ENCODE data around the gene TRIM2.

The TRIM2 gene

GRCh38 chr4:153210727-153211126 lies 6.5 kb downstream of the TRIM2 start:
- H2BK12ac ChIP-seq (ENCODE audit: low read length), result no peak overlapping the region
- no peak overlapping the region for H4K12ac ChIP-seq (ENCODE audit: low read depth, low read length)
- H2BK120ac ChIP-seq (ENCODE audit: insufficient read depth, low read length, poor library complexity), result no peak overlapping the region
- peaks cover 2 to 4% of the 10 kb centered on the region in 2 experiments for H3K4me1 ChIP-seq (ENCODE audit: control insufficient read depth in 1 of 2, insufficient read depth in 2 of 2, low read length in 2 of 2)
- no peak overlapping the region for H3K4me3 ChIP-seq (ENCODE audit: low read depth, low read length)
- no peak overlapping the region for H2AFZ ChIP-seq (ENCODE audit: insufficient read depth, low read length, poor library complexity)
- no peak overlapping the region for H3K9ac ChIP-seq (ENCODE audit: low read length)
- DNase-seq, result no peak
- no peaks in the 10 kb centered on the region for H3K79me1 ChIP-seq (ENCODE audit: low read length)
- H2BK5ac ChIP-seq (ENCODE audit: low read depth, low read length, poor library complexity), result no peak overlapping the region
- no peak overlapping the region for H3K27ac ChIP-seq (ENCODE audit: low read depth, low read length)
- no peaks in the 10 kb centered on the region for H3K36me3 ChIP-seq (ENCODE audit: control insufficient read depth in 1 of 2, insufficient read depth in 2 of 2, low read length in 2 of 2)
- H3K4ac ChIP-seq (ENCODE audit: low read depth, low read length), result no peak overlapping the region
- H4K91ac ChIP-seq (ENCODE audit: low read depth, low read length), result no peak overlapping the region
- H3K79me2 ChIP-seq (ENCODE audit: control insufficient read depth, insufficient read depth, low read length, poor library complexity), result no peaks in the 10 kb centered on the region
- no peak overlapping the region for H2AK5ac ChIP-seq (ENCODE audit: low read length)
- no CpG with 5 or more reads among the region's 1 CpG for WGBS (ENCODE audit: extremely low coverage, insufficient coverage, insufficient read length)
- H4K8ac ChIP-seq (ENCODE audit: low read depth, low read length), result no peak overlapping the region
- no peak overlapping the region for H3K14ac ChIP-seq (ENCODE audit: low read length)
- H3K9me3 ChIP-seq (ENCODE audit: insufficient read depth, low read depth, low read length), result no peaks in the 10 kb centered on the region
- H3K27me3 ChIP-seq (ENCODE audit: insufficient read depth, low read length), result no peaks in the 10 kb centered on the region
- no peak overlapping the region for H3K4me2 ChIP-seq (ENCODE audit: low read length)
- H3K18ac ChIP-seq (ENCODE audit: low read length), result no peak overlapping the region
- no peak overlapping the region for H3K23ac ChIP-seq (ENCODE audit: low read length)

GRCh38 chr4:153211986-153212728 lies 7.9 kb downstream of the TRIM2 start:
- H2BK12ac ChIP-seq (ENCODE audit: low read length), result no peak overlapping the region
- no peak overlapping the region for H3K4me3 ChIP-seq (ENCODE audit: low read depth, low read length)
- no peak overlapping the region for H2BK120ac ChIP-seq (ENCODE audit: insufficient read depth, low read length, poor library complexity)
- DNase-seq, result no peak
- H4K12ac ChIP-seq (ENCODE audit: low read depth, low read length), result no peak overlapping the region
- H3K79me1 ChIP-seq (ENCODE audit: low read length), result no peaks in the 10 kb centered on the region
- no peak overlapping the region for H4K8ac ChIP-seq (ENCODE audit: low read depth, low read length)
- H3K27me3 ChIP-seq (ENCODE audit: insufficient read depth, low read length), result no peaks in the 10 kb centered on the region
- no peaks in the 10 kb centered on the region for H3K79me2 ChIP-seq (ENCODE audit: control insufficient read depth, insufficient read depth, low read length, poor library complexity)
- no peak overlapping the region for H2AK5ac ChIP-seq (ENCODE audit: low read length)
- H2AFZ ChIP-seq (ENCODE audit: insufficient read depth, low read length, poor library complexity), result no peak overlapping the region
- no peak overlapping the region for H3K9ac ChIP-seq (ENCODE audit: low read length)
- H3K4ac ChIP-seq (ENCODE audit: low read depth, low read length), result no peak overlapping the region
- no peak overlapping the region for H3K14ac ChIP-seq (ENCODE audit: low read length)
- no peak overlapping the region for H3K4me2 ChIP-seq (ENCODE audit: low read length)
- WGBS (ENCODE audit: extremely low coverage, insufficient coverage, insufficient read length), result no CpG with 5 or more reads among the region's 5 CpGs
- no peak overlapping the region for H3K18ac ChIP-seq (ENCODE audit: low read length)
- no peaks in the 10 kb centered on the region for H3K36me3 ChIP-seq (ENCODE audit: control insufficient read depth in 1 of 2, insufficient read depth in 2 of 2, low read length in 2 of 2)
- H3K9me3 ChIP-seq (ENCODE audit: insufficient read depth, low read depth, low read length), result no peaks in the 10 kb centered on the region
- no peak overlapping the region for H4K91ac ChIP-seq (ENCODE audit: low read depth, low read length)
- H3K4me1 ChIP-seq (ENCODE audit: control insufficient read depth in 1 of 2, insufficient read depth in 2 of 2, low read length in 2 of 2), result no peaks in the 10 kb centered on the region
- no peak overlapping the region for H2BK5ac ChIP-seq (ENCODE audit: low read depth, low read length, poor library complexity)
- no peak overlapping the region for H3K27ac ChIP-seq (ENCODE audit: low read depth, low read length)
- H3K23ac ChIP-seq (ENCODE audit: low read length), result no peak overlapping the region

GRCh38 chr4:153212736-153213135 lies 8.5 kb downstream of the TRIM2 start:
- no peak overlapping the region for H3K4me2 ChIP-seq (ENCODE audit: low read length)
- H2AK5ac ChIP-seq (ENCODE audit: low read length), result no peak overlapping the region
- no peak overlapping the region for H3K9ac ChIP-seq (ENCODE audit: low read length)
- no peak overlapping the region for H4K12ac ChIP-seq (ENCODE audit: low read depth, low read length)
- H2BK120ac ChIP-seq (ENCODE audit: insufficient read depth, low read length, poor library complexity), result no peak overlapping the region
- H3K4ac ChIP-seq (ENCODE audit: low read depth, low read length), result no peak overlapping the region
- no peak overlapping the region for H3K27ac ChIP-seq (ENCODE audit: low read depth, low read length)
- no peak overlapping the region for H4K8ac ChIP-seq (ENCODE audit: low read depth, low read length)
- no peak overlapping the region for H2BK12ac ChIP-seq (ENCODE audit: low read length)
- whole genome bisulfite sequencing (ENCODE audit: extremely low coverage, insufficient coverage, insufficient read length), result no CpG with 5 or more reads among the region's 1 CpG
- no peak overlapping the region for H3K14ac ChIP-seq (ENCODE audit: low read length)
- no peaks in the 10 kb centered on the region for H3K79me2 ChIP-seq (ENCODE audit: control insufficient read depth, insufficient read depth, low read length, poor library complexity)
- no peaks in the 10 kb centered on the region for H3K36me3 ChIP-seq (ENCODE audit: control insufficient read depth in 1 of 2, insufficient read depth in 2 of 2, low read length in 2 of 2)
- H2AFZ ChIP-seq (ENCODE audit: insufficient read depth, low read length, poor library complexity), result no peak overlapping the region
- no peak overlapping the region for H3K18ac ChIP-seq (ENCODE audit: low read length)
- H4K91ac ChIP-seq (ENCODE audit: low read depth, low read length), result no peak overlapping the region
- no peaks in the 10 kb centered on the region for H3K4me1 ChIP-seq (ENCODE audit: control insufficient read depth in 1 of 2, insufficient read depth in 2 of 2, low read length in 2 of 2)
- DNase-seq, result no peak
- no peak overlapping the region for H3K23ac ChIP-seq (ENCODE audit: low read length)
- no peak overlapping the region for H3K4me3 ChIP-seq (ENCODE audit: low read depth, low read length)
- no peaks in the 10 kb centered on the region for H3K9me3 ChIP-seq (ENCODE audit: insufficient read depth, low read depth, low read length)
- H3K79me1 ChIP-seq (ENCODE audit: low read length), result no peaks in the 10 kb centered on the region
- H3K27me3 ChIP-seq (ENCODE audit: insufficient read depth, low read length), result no peaks in the 10 kb centered on the region
- H2BK5ac ChIP-seq (ENCODE audit: low read depth, low read length, poor library complexity), result no peak overlapping the region

- Histone ChIP-seq H2BK120ac (ENCODE audit: insufficient read depth, low read length, poor library complexity) (no peak overlapping the region), H4K8ac (ENCODE audit: low read depth, low read length) (no peak overlapping the region), H2BK12ac (ENCODE audit: low read length) (no peak overlapping the region), H4K91ac (ENCODE audit: low read depth, low read length) (no peak overlapping the region), H2AK5ac (ENCODE audit: low read length) (no peak overlapping the region), H2AFZ (ENCODE audit: insufficient read depth, low read length, poor library complexity) (no peak overlapping the region), H3K36me3 (ENCODE audit: control insufficient read depth in 1 of 2, insufficient read depth in 2 of 2, low read length in 2 of 2) (no peaks in the 10 kb centered on the region), H3K27me3 (ENCODE audit: insufficient read depth, low read length) (no peaks in the 10 kb centered on the region), H3K79me1 (ENCODE audit: low read length) (no peaks in the 10 kb centered on the region), H3K9me3 (ENCODE audit: insufficient read depth, low read depth, low read length) (no peaks in the 10 kb centered on the region), H2BK5ac (ENCODE audit: low read depth, low read length, poor library complexity) (no peak overlapping the region), H4K12ac (ENCODE audit: low read depth, low read length) (no peak overlapping the region), H3K4me3 (ENCODE audit: low read depth, low read length) (no peak overlapping the region), H3K4ac (ENCODE audit: low read depth, low read length) (no peak overlapping the region), H3K79me2 (ENCODE audit: control insufficient read depth, insufficient read depth, low read length, poor library complexity) (no peaks in the 10 kb centered on the region), H3K23ac (ENCODE audit: low read length) (no peak overlapping the region), H3K27ac (ENCODE audit: low read depth, low read length) (no peak overlapping the region), H3K4me2 (ENCODE audit: low read length) (no peak overlapping the region), H3K18ac (ENCODE audit: low read length) (no peak overlapping the region), H3K9ac (ENCODE audit: low read length) (no peak overlapping the region), H3K14ac (ENCODE audit: low read length) (no peak overlapping the region), H3K4me1 (ENCODE audit: control insufficient read depth in 1 of 2, insufficient read depth in 2 of 2, low read length in 2 of 2) (no peaks in the 10 kb centered on the region)
- DNase-seq, result no peak
These were observed 11.7 kb downstream of the TRIM2 start for GRCh38 chr4:153215921-153216320.

Data from trophoblast cell (in vitro differentiated cells and primary cell).